ENCODE data around the gene CALHM2. TPM values are rescaled to one million over a fixed set of nuclear protein-coding genes. Genes with fewer than 3 reads are reported as not detected.
A peak's percentile ranks its signal among the peaks of the same experiment; 100 is the strongest.
"Not testable (repeated sequence)": the region's sequence is repeated elsewhere in the genome, so short reads cannot be mapped to it uniquely, and the experiment has no call there.

CALHM2 gene
- total RNA-seq, 2 donors from 2014 or later: 11.6 to 18.8 TPM

DNA sequence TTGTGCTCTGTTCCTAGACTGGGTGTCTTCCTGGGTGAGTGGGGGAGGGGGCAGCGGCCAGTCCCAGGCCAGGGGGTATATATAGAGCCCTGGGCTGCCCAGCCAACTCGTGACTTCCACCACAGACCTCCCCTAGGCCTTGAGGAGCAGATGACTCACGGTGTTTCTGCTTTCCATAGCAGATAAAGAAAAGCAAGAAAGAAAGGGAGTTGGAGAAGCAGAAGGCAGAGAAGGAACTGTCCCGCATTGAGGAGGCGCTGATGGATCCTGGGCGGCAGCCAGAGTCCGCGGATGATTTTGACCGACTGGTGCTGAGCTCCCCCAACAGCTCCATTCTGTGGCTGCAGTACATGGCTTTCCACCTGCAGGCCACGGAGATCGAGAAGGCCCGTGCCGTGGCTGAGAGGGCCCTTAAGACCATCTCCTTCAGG, 10.1 kb downstream of the CALHM2 start:
- no peak overlapping the region for H3K4me3 Mint-ChIP-seq
- H3K9me3 Mint-ChIP-seq: no peaks in the 10 kb centered on the region
- ATAC-seq (replicated peaks in 1 of 2) (no peak), DNase-seq (no peak)
- H3K27ac Mint-ChIP-seq: peak overlapping the region; percentile 6
- peaks cover 13 to 23% of the 10 kb centered on the region in 2 donors for H3K36me3 Mint-ChIP-seq (ENCODE audit: insufficient read depth in 2 of 2)
- H3K4me1 Mint-ChIP-seq (ENCODE audit: low read depth): peaks cover 7% of the 10 kb centered on the region
- no peaks in the 10 kb centered on the region for H3K27me3 Mint-ChIP-seq (ENCODE audit: low read depth)

DNA sequence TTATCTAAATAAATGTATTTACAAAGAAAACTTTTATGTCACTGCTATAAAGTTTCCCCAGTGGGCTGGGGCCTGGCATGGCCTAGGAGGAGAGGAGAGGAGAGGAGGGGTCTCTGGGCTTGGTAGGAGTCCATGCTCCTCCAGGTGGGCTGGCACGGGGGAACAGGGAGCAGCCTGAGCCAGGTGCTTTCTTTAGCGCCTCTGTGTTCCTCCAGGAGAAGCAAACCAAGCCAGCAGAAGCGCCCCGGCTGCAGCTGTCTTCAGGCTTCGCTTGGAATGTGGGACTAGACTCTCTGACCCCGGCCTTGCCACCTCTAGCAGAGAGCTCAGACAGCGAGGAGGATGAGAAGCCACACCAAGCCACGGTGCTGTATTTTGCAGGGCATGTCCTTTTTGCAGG, 10.6 kb downstream of the CALHM2 start:
- Mint-ChIP-seq H3K27me3 (ENCODE audit: low read depth) (no peaks in the 10 kb centered on the region), H3K4me3 (no peak overlapping the region), H3K27ac (peak overlapping the region; percentile 6), H3K36me3 (ENCODE audit: insufficient read depth in 2 of 2) (peaks cover 15 to 28% of the 10 kb centered on the region in 2 donors), H3K4me1 (ENCODE audit: low read depth) (peaks cover 7% of the 10 kb centered on the region), H3K9me3 (no peaks in the 10 kb centered on the region)
- DNase-seq (no peak), ATAC-seq (replicated peaks in 1 of 2) (no peak)

DNA sequence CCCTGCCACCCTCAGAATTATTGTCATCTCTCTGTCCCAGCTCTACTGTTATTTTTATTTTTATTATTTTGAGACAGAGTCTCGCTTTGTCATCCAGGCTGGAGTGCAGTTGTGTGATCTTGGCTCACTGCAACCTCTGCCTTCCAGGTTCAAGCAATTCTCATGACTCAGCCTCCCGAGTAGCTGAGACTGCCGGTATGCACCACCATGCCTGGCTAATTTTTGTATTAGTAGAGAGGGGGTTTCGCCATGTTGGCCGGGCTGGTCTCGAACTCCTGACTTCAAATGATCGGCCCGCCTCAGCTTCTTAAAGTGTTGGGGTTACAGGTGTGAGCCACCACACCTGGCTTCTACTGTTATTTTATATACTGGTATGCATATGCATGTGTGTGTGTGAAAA, 11.0 kb downstream of the CALHM2 start:
- Mint-ChIP-seq H3K9me3 (no peaks in the 10 kb centered on the region), H3K4me1 (ENCODE audit: low read depth) (peaks cover 7% of the 10 kb centered on the region), H3K27me3 (ENCODE audit: low read depth) (no peaks in the 10 kb centered on the region), H3K36me3 (ENCODE audit: insufficient read depth in 2 of 2) (peaks cover 17 to 29% of the 10 kb centered on the region in 2 donors), H3K4me3 (no peak overlapping the region), H3K27ac (no peak overlapping the region)
- no peak for DNase-seq
- ATAC-seq (replicated peaks in 1 of 2): no peak

DNA sequence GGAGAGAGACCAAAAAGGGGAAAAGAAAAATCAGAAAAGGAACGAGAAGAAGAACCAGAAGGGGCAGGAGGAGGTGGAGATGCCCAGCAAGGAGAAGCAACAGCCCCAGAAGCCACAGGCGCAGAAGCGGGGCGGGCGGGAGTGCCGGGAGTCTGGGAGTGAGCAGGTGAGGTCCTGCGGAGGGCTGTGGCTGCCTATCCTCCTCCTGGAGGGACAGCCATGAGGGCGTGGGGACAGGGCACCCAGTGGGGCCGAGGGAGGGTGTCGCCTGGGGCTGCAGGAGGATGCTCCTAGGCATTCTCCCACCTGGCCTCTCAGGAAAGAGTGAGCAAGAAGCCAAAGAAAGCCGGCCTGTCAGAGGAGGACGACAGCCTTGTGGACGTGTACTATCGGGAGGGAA, 11.8 kb downstream of the CALHM2 start:
- DNase-seq: no peak
- Mint-ChIP-seq H3K27ac (peak overlapping the region; percentile 43), H3K27me3 (ENCODE audit: low read depth) (no peaks in the 10 kb centered on the region), H3K4me3 (no peak overlapping the region), H3K36me3 (ENCODE audit: insufficient read depth in 2 of 2) (peaks cover 17 to 29% of the 10 kb centered on the region in 2 donors), H3K4me1 (ENCODE audit: low read depth) (peaks cover 7% of the 10 kb centered on the region), H3K9me3 (no peaks in the 10 kb centered on the region)
- no peak for ATAC-seq (replicated peaks in 1 of 2)

DNA sequence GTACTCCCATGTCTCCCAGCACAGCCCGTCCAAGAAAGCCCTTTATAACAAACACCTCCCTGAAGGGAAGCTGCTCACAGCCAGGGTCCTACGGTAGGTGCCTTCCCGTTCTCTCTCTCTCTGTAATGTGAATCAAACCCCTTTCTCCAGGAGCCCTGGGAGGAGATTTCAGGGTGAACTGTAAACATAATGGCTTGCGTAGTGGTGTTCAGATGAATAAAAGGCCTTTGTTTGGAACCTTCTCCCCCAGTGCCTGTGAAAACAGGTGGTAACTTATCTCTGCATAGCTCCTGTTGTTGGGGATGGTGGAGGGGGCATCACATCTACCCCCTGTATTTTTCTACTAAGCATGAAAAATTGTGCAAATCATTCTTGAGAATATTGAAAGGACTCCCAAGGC, 12.4 kb downstream of the CALHM2 start:
- no peaks in the 10 kb centered on the region for H3K9me3 Mint-ChIP-seq
- peaks cover 7% of the 10 kb centered on the region for H3K4me1 Mint-ChIP-seq (ENCODE audit: low read depth)
- no peak overlapping the region for H3K4me3 Mint-ChIP-seq
- no peak for DNase-seq
- peaks cover 14 to 30% of the 10 kb centered on the region in 2 donors for H3K36me3 Mint-ChIP-seq (ENCODE audit: insufficient read depth in 2 of 2)
- no peak for ATAC-seq (replicated peaks in 1 of 2)
- no peaks in the 10 kb centered on the region for H3K27me3 Mint-ChIP-seq (ENCODE audit: low read depth)
- no peak overlapping the region for H3K27ac Mint-ChIP-seq

DNA sequence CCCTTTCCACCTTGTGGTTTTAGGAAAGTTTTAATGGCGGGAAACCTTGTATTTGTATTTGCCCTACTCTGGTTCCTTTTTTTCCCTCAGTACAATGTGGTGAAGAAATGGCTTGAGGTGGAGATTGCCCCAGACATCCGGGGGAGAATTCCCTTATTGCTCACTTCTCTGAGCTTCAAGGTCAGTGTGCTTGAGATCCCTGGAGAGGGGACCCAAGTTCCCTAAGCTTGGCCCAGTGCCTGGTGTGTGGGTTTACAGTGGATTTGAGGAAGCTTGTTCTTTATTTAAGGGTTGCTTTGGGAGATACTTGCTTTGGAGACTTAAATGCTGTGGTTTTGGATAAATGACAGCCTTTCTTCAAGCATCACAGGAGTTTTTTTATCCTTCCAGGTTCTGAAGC, 18.3 kb downstream of the CALHM2 start:
- H3K36me3 Mint-ChIP-seq (ENCODE audit: insufficient read depth in 2 of 2): peaks cover 12 to 28% of the 10 kb centered on the region in 2 donors
- no peaks in the 10 kb centered on the region for H3K9me3 Mint-ChIP-seq
- DNase-seq: no peak
- ATAC-seq (replicated peaks in 1 of 2): no peak
- H3K27me3 Mint-ChIP-seq (ENCODE audit: low read depth): no peaks in the 10 kb centered on the region
- H3K4me1 Mint-ChIP-seq (ENCODE audit: low read depth): peaks cover 16% of the 10 kb centered on the region
- H3K27ac Mint-ChIP-seq: no peak overlapping the region
- H3K4me3 Mint-ChIP-seq: no peak overlapping the region

DNA sequence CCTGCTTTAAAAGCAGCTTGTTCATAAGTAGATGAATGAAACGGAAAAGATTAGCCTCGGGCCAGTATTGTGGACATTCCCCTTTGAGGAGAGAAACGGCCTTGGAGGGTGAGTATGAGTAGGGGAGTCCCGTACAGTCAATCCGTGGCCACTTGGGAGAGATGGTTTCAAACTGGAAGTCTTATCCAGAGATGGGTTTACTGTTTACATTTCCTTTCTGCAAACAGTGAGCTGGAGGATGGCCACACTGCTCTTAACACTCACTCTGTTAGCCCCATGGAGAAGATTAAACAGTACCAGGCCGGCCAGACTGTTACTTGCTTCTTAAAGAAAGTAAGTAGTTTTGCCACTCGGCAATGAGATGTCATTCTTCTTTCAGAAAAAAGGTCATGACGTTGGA, 20.3 kb downstream of the CALHM2 start:
- Mint-ChIP-seq H3K4me3 (no peak overlapping the region), H3K9me3 (no peaks in the 10 kb centered on the region), H3K4me1 (ENCODE audit: low read depth) (peaks cover 27% of the 10 kb centered on the region), H3K27ac (no peak overlapping the region), H3K36me3 (ENCODE audit: insufficient read depth in 2 of 2) (peaks cover 6 to 30% of the 10 kb centered on the region in 2 donors), H3K27me3 (ENCODE audit: low read depth) (no peaks in the 10 kb centered on the region)
- no peak for ATAC-seq (replicated peaks in 1 of 2)
- DNase-seq: no peak

DNA sequence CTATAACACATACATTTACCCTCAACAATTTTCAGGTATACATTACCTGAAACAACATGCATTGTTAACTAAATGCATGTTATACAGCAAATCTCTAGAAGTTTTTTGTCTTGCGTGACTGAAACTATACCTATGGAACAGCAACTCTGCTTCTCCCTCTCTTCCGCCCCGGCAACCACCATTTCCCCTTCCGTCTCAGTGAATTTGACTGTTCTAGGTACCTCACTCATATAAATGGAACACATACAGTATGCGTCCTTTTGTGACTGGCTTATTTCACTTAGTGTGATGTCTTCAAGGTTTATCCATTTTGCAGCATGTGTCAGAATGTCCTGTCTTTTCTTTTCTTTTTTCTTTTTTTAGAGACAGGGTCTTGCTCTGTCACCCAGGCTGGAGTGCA, 22.5 kb downstream of the CALHM2 start:
- no peak for DNase-seq
- H3K4me3 Mint-ChIP-seq: peak overlapping the region; percentile 2 to 23

DNA sequence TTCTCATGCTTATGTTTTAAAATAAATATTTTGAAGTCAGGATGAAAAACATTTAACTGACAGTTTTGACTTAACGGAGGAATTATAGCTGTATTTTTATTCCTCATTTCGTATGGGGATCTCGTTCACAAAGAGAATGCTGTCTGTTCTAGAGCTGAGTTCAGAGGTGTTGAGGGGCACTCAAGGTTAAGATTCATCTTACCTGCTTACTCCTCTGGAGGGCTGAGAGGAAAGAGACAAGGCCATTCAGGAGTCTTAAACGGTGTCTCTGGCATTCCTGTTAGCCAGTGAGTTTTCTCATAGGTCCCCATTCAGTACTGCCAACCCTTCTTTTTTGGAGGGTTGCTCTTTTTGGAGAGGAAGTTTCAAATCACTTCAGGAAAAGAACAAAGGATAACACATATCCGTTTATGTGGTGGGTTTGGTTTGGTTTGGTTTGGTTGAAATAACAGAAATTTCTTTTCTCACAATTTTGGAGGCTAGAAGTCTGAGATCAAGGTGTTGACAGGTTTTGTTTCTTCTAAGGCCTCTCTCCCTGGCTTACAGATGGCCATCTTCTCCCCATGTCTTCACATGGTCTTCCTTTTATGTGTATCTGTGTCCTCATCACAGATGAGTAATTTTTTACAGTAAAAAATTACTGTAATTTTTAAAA, 23.1 kb downstream of the CALHM2 start:
- H3K4me3 Mint-ChIP-seq: no peak overlapping the region
- DNase-seq (no peak), ATAC-seq (replicated peaks in 1 of 2) (peak in 1 of 2 donors; percentile 56)
- peaks cover 7 to 33% of the 10 kb centered on the region in 2 donors for H3K36me3 Mint-ChIP-seq (ENCODE audit: insufficient read depth in 2 of 2)
- peak overlapping the region; percentile 26 for H3K27ac Mint-ChIP-seq
- peaks cover 27% of the 10 kb centered on the region for H3K4me1 Mint-ChIP-seq (ENCODE audit: low read depth)
- no peaks in the 10 kb centered on the region for H3K9me3 Mint-ChIP-seq
- H3K27me3 Mint-ChIP-seq (ENCODE audit: low read depth): no peaks in the 10 kb centered on the region

More for the DNA sequence above, 22.5 kb downstream of the CALHM2 start:
- peak overlapping the region; percentile 26 for H3K27ac Mint-ChIP-seq
- no peaks in the 10 kb centered on the region for H3K27me3 Mint-ChIP-seq (ENCODE audit: low read depth)
- peak; percentile 32 to 80 for ATAC-seq (replicated peaks in 1 of 2)
- H3K9me3 Mint-ChIP-seq: no peaks in the 10 kb centered on the region
- H3K36me3 Mint-ChIP-seq (ENCODE audit: insufficient read depth in 2 of 2): peaks cover 7 to 29% of the 10 kb centered on the region in 2 donors
- peaks cover 27% of the 10 kb centered on the region for H3K4me1 Mint-ChIP-seq (ENCODE audit: low read depth)

DNA sequence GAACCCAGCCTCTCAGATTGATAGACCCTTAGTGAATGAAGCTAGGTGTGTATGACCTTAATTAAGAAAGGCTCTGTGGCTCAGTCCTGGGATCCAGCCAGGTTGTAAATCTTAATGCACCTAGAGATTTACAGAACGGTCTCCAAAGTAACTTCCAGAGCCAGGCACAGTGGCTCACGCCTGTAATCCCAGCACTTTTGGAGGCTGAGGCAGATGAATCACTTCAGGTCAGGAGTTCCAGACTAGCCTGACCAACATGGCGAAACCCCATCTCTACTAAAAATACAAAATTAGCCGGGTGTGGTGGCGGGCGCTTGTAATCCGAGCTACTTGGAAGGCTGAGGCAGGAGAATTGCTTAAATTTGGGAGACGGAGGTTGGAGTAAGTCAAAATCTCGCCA, 24.3 kb downstream of the CALHM2 start:
- Mint-ChIP-seq H3K27ac (no peak overlapping the region), H3K9me3 (no peaks in the 10 kb centered on the region), H3K4me3 (no peak overlapping the region), H3K36me3 (ENCODE audit: insufficient read depth in 2 of 2) (peaks cover 9 to 36% of the 10 kb centered on the region in 2 donors), H3K4me1 (ENCODE audit: low read depth) (peaks cover 27% of the 10 kb centered on the region), H3K27me3 (ENCODE audit: low read depth) (no peaks in the 10 kb centered on the region)
- DNase-seq (no peak), ATAC-seq (replicated peaks in 1 of 2) (no peak)

DNA sequence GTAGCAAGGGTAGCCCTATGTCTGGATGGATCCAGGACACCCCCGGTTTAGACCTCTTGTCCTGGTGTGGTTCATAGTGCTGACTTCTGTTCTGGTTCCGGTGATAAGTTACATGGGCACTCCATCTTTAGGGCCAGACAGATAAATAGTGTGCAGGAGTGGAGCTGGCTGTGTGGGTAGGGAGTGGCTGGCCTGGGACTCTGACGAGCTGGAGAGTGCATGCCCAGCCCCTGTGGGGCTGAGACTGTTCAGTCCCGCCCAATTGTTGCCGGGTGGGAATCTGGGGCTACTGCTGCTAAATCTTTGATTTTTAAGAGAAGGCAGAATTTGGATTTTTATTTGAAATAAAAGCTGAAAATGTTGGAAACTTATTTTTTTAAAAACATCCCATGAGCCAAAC, 28.4 kb downstream of the CALHM2 start:
- DNase-seq (no peak), ATAC-seq (replicated peaks in 1 of 2) (no peak)
- peaks cover 7 to 29% of the 10 kb centered on the region in 2 donors for H3K36me3 Mint-ChIP-seq (ENCODE audit: insufficient read depth in 2 of 2)
- no peaks in the 10 kb centered on the region for H3K27me3 Mint-ChIP-seq (ENCODE audit: low read depth)
- H3K27ac Mint-ChIP-seq: no peak overlapping the region
- H3K4me3 Mint-ChIP-seq: no peak overlapping the region
- peaks cover 10% of the 10 kb centered on the region for H3K4me1 Mint-ChIP-seq (ENCODE audit: low read depth)
- H3K9me3 Mint-ChIP-seq: no peaks in the 10 kb centered on the region

DNA sequence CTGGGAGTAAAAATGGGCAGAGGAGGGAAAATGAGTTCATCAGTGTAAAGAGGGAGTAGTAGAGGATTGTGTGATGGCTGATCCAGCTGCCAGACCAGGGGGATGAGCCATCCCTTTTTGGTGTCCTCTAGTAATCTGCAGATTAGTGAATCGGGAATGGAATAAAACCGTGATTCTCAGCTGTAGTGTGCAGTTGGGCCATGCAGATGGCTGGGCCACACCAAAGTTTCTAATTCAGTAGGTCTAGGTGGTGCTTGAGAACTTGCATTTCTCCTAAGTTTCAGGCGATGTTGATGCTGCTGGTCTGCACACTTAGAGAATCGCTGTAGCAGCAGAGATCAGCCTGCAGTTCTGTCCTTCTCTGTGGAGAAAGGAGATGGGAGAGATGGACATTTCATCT, 33.1 kb downstream of the CALHM2 start:
- peaks cover 14 to 46% of the 10 kb centered on the region in 2 donors for H3K36me3 Mint-ChIP-seq (ENCODE audit: insufficient read depth in 2 of 2)
- H3K4me3 Mint-ChIP-seq: no peak overlapping the region
- H3K9me3 Mint-ChIP-seq: no peaks in the 10 kb centered on the region
- no peak overlapping the region for H3K27ac Mint-ChIP-seq
- H3K4me1 Mint-ChIP-seq (ENCODE audit: low read depth): no peaks in the 10 kb centered on the region
- DNase-seq (no peak), ATAC-seq (replicated peaks in 1 of 2) (no peak)
- no peaks in the 10 kb centered on the region for H3K27me3 Mint-ChIP-seq (ENCODE audit: low read depth)

DNA sequence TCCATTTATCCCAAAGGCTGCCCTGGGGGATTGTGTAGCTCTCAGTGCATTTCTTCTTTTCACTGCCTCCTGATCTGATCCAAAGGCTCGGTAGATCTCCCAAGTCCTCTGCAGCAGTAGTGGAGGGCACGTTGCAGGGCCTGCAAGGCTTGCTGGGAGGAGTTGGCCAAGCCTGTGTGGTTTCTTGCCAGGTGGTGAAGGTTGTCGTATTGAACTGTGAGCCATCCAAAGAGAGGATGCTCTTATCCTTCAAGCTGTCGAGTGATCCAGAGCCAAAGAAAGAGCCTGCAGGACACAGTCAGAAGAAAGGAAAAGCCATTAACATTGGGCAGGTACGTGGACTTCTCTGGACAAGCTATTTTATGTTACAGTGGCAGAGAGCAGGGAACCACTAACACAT, 34.6 kb downstream of the CALHM2 start:
- Mint-ChIP-seq H3K4me1 (ENCODE audit: low read depth) (no peaks in the 10 kb centered on the region), H3K27ac (no peak overlapping the region), H3K27me3 (ENCODE audit: low read depth) (no peaks in the 10 kb centered on the region), H3K9me3 (no peaks in the 10 kb centered on the region), H3K36me3 (ENCODE audit: insufficient read depth in 2 of 2) (peaks cover 11 to 48% of the 10 kb centered on the region in 2 donors), H3K4me3 (no peak overlapping the region)
- DNase-seq (no peak), ATAC-seq (replicated peaks in 1 of 2) (no peak)

DNA sequence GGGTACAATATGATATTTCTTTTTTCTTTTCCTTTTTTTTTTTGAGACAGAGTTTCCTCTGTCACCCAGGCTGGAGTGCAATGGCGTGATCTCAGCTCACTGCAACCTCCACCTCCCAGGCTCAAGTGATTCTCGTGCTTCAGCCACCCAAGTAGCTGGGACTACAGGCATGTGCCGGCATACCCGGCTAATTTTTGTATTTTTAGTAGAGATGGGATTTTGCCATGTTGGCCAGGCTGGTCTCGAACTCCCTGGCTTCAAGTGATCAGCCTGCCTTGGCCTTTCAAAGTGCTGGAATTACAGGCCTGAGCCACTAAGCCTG, 35.1 kb downstream of the CALHM2 start:
- not testable (repeated sequence) for H3K9me3 Mint-ChIP-seq; H3K4me1 Mint-ChIP-seq (ENCODE audit: low read depth); H3K27ac Mint-ChIP-seq; H3K27me3 Mint-ChIP-seq (ENCODE audit: low read depth); DNase-seq; ATAC-seq (replicated peaks in 1 of 2); H3K4me3 Mint-ChIP-seq
- peaks cover 9 to 48% of the 10 kb centered on the region in 2 donors for H3K36me3 Mint-ChIP-seq (ENCODE audit: insufficient read depth in 2 of 2)

All from activated T-cell treated with anti-CD3 and anti-CD28 coated beads, Interleukin-2, amount 50 U/mL, for 72 hours (primary cell).